GM12878 (cell line): Measurements from ENCODE around the gene ZIK1. TPM values are rescaled to one million over a fixed set of nuclear protein-coding genes. Genes with fewer than 3 reads are reported as not detected.

Source experiments
- ATAC-seq: fragments of 200-7000 bp; cut with Tn5 transposase; 3 replicates; pipeline ENCODE4 v1.9.1; 2020; ENCODE audit warnings: mild to moderate bottlenecking, moderate library complexity
- Bru-seq: library from RNA; stranded (reverse); fragments of 400-500 nt; gene quantifications from one replicate; lab custom pipeline; 2021; lab: Mats Ljungman, UMichigan
- BruChase-seq, 2 experiments: library from RNA; stranded (reverse); fragments of 400-500 nt; gene quantifications; one replicate each; lab custom pipeline; 2021; lab: Mats Ljungman, UMichigan
- BruUV-seq: library from RNA; stranded (reverse); fragments of 400-500 nt; replicated peaks from 2 replicates; lab custom pipeline; 2021; lab: Mats Ljungman, UMichigan
- CTCF ChIA-PET: fragments of 300-600 bp; sonication (Branson Sonifier 250); formaldehyde crosslinking; extraction: SDS; loops from one replicate; lab custom pipeline; 2021; ENCODE audit warnings: inconsistent platforms; lab: Yijun Ruan, JAX
- POLR2A ChIA-PET: fragments of 350-600 bp; formaldehyde crosslinking; extraction: SDS; loops from one replicate; lab custom pipeline; 2021; ENCODE audit warnings: inconsistent platforms; lab: Charles Lee
- RAD21 ChIA-PET: fragments of 300-600 bp; sonication (Branson Sonifier 250); formaldehyde crosslinking; loops from one replicate; lab custom pipeline; 2023; ENCODE audit warnings: antibody characterized with exemption; ENCODE audit not compliant: unreplicated experiment; lab: Charles Lee
- SMC1A ChIA-PET: fragments of 300-600 bp; sonication (Branson Sonifier 250); formaldehyde crosslinking; loops from one replicate; lab custom pipeline; 2023; ENCODE audit not compliant: unreplicated experiment, uncharacterized antibody; lab: Charles Lee
- DNase-seq: peaks from one replicate; pipeline ENCODE4 v3.0.0-alpha.2; 2011; ENCODE audit warnings: low read depth, low spot score
- FAIRE-seq: peaks from 3 replicates; lab custom pipeline; 2011; peaks lifted over from hg19 to GRCh38; lab: Jason Lieb, UNC
- H2AFZ ChIP-seq: 2 replicates; pipeline ENCODE4 v1.6.0; 2011; ENCODE audit warnings: low read depth, low read length, control low read depth; ENCODE audit not compliant: control insufficient read depth
- H3K27ac ChIP-seq: 2 replicates; pipeline ENCODE4 v1.5.1; 2011; ENCODE audit warnings: control low read depth; ENCODE audit not compliant: control insufficient read depth, insufficient read depth
- H3K27me3 ChIP-seq, 2 experiments: replicated peaks in 1 of 2; 2 replicates each; pipeline versions ENCODE4 v1.6.0 to v1.6.1; 2011; ENCODE audit warnings: low read length in 1 of 2; ENCODE audit not compliant: control insufficient read depth in 2 of 2, insufficient read depth in 2 of 2
- H3K36me3 ChIP-seq, 2 experiments: 2 replicates each; pipeline ENCODE4 v1.5.1; 2011; ENCODE audit warnings: low read length in 1 of 2; ENCODE audit not compliant: control insufficient read depth in 2 of 2, insufficient read depth in 2 of 2
- H3K4me1 ChIP-seq: 2 replicates; pipeline ENCODE4 v1.6.1; 2011; ENCODE audit warnings: mild to moderate bottlenecking, low read length, moderate library complexity, mixed read lengths; ENCODE audit not compliant: control insufficient read depth, insufficient read depth
- H3K4me2 ChIP-seq: 2 replicates; pipeline ENCODE4 v1.6.0; 2011; ENCODE audit warnings: control low read depth; ENCODE audit not compliant: control insufficient read depth, insufficient read depth
- H3K4me3 ChIP-seq: fragments of 200-600 bp; sonication (generic); 2 replicates; pipeline ENCODE4 v1.5.1; 2016
- H3K79me2 ChIP-seq: 2 replicates; pipeline ENCODE4 v1.6.0; 2011; ENCODE audit warnings: low read length; ENCODE audit not compliant: control insufficient read depth, insufficient read depth
- H3K9ac ChIP-seq: 2 replicates; pipeline ENCODE4 v1.8.0; 2011; ENCODE audit warnings: low read length, control low read depth, mixed read lengths; ENCODE audit not compliant: control insufficient read depth, insufficient read depth
- H3K9me3 ChIP-seq: replicated peaks from 3 replicates; pipeline ENCODE4 v1.5.1; 2011; ENCODE audit warnings: mild to moderate bottlenecking, low read length; ENCODE audit not compliant: control insufficient read depth, insufficient read depth
- H4K20me1 ChIP-seq: 2 replicates; pipeline ENCODE4 v1.6.0; 2011; ENCODE audit not compliant: control insufficient read depth, insufficient read depth
- BCLAF1 ChIP-seq: fragments of 450-650 bp; IDR thresholded peaks from 2 replicates; pipeline ENCODE4 v1.6.1; 2017; ENCODE audit warnings: antibody characterized with exemption, mild to moderate bottlenecking, moderate library complexity
- E4F1 ChIP-seq: fragments of 450-650 bp; IDR thresholded peaks from 2 replicates; pipeline ENCODE4 v1.6.1; 2018; ENCODE audit warnings: borderline replicate concordance, mild to moderate bottlenecking; ENCODE audit not compliant: partially characterized antibody
- GATAD2B ChIP-seq: fragments of 450-650 bp; conservative IDR thresholded peaks from 2 replicates; pipeline ENCODE4 v1.6.1; 2017; ENCODE audit warnings: low read depth, mild to moderate bottlenecking, moderate library complexity
- NBN ChIP-seq: fragments of 450-650 bp; IDR thresholded peaks from 2 replicates; pipeline ENCODE4 v1.6.1; 2016
- NFYB ChIP-seq: IDR thresholded peaks from 2 replicates; pipeline ENCODE4 v1.6.1; 2011; ENCODE audit warnings: low read depth, mild to moderate bottlenecking, low read length, improper control_type of control experiment, moderate library complexity; ENCODE audit not compliant: insufficient read depth
- NKRF ChIP-seq: fragments of 450-650 bp; conservative IDR thresholded peaks from 2 replicates; pipeline ENCODE4 v1.6.1; 2017; ENCODE audit warnings: mild to moderate bottlenecking, moderate library complexity
- PAX5 ChIP-seq: IDR thresholded peaks from 2 replicates; pipeline ENCODE4 v1.6.1; 2011; ENCODE audit warnings: low read depth, low read length, borderline replicate concordance
- POLR2A ChIP-seq: IDR thresholded peaks from 2 replicates; pipeline ENCODE4 v1.6.1; 2011; ENCODE audit warnings: low read depth, mild to moderate bottlenecking, low read length
- SIX5 ChIP-seq: IDR thresholded peaks from 2 replicates; pipeline ENCODE4 v1.6.1; 2011; ENCODE audit warnings: mild to moderate bottlenecking, low read depth, low read length, moderate library complexity; ENCODE audit not compliant: severe bottlenecking
- TCF12 ChIP-seq: IDR thresholded peaks from 2 replicates; pipeline ENCODE4 v1.6.1; 2011; ENCODE audit warnings: low read depth, mild to moderate bottlenecking, low read length
- WGBS: methylation state at CpG from one replicate; pipeline ENCODE4 v1.1.6; 2016; ENCODE audit warnings: low lambda C conversion rate; ENCODE audit not compliant: insufficient replicate concordance, insufficient coverage; ENCODE audit errors: missing lambda C conversion rate; 5-methylcytosine and 5-hydroxymethylcytosine counted together
- in situ Hi-C: fragments of 300-500 bp; cut with MboI; formaldehyde crosslinking; loops from 9 replicates; pipeline ENCODE4 v1.14.3; 2018; ENCODE audit warnings: mixed read lengths
- intact Hi-C: fragments of 100-400 bp; cut with micrococcal nuclease; formaldehyde crosslinking; loops from one replicate; pipeline ENCODE4 v1.14.2; 2022; ENCODE audit not compliant: unreplicated experiment
- long read RNA-seq, 2 experiments: library from polyadenylated mRNA; unstranded; transcript quantifications; one replicate each; pipeline ENCODE4 v2.0.0, GENCODE V29; 2019 to 2020
- polyA minus RNA-seq, 3 experiments: library from RNA; depleted of rRNA, polyadenylated mRNA; stranded (reverse); fragments of >200 nt; gene quantifications; 2 replicates each; pipeline ENCODE4 v1.2.3, GENCODE V29; 2011
- polyA plus RNA-seq, 11 experiments: library from polyadenylated mRNA; depleted of rRNA in 4 of 11; unstranded in 6 of 11; stranded (reverse) in 5 of 11; fragments of >200 nt; fragmentation: Nextera tagmentation in 4 of 11; fragmentation: Illumina TruSeq in 1 of 11; extraction: Ambion mirVana in 4 of 11; extraction: Trizol in 1 of 11; gene quantifications; 1 replicate in 1 of 11; 2 replicates in 10 of 11; pipeline versions ENCODE4 v1.2.1 to v1.2.3, GENCODE V29; 2011 to 2016; ENCODE audit warnings: inconsistent platforms in 2 of 11, missing spikeins in 2 of 11, low read depth in 1 of 11
- total RNA-seq, 4 experiments: library from RNA; depleted of rRNA in 3 of 4; stranded (reverse); fragments of >200 nt in 3 of 4; fragmentation: Illumina TruSeq in 1 of 4; extraction: Trizol in 1 of 4; gene quantifications; 2 replicates each; pipeline versions ENCODE4 v1.2.1 to v1.2.3, GENCODE V29; 2013 to 2021

The ZIK1 gene
- 6.4 and 8.4 TPM in 2 replicates for total RNA-seq (2013; cell fraction: nucleolus; rRNA removed)
- total RNA-seq (2014; rRNA removed) (3.5 and 4.6 TPM in 2 replicates), total RNA-seq (2014; rRNA removed; fragmentation: Illumina TruSeq; extraction: Trizol) (3.9 and 4.7 TPM in 2 replicates), total RNA-seq (2021) (3.3 and 3.5 TPM in 2 replicates), polyA plus RNA-seq (2011; rRNA removed) (2.4 and 3.1 TPM in 2 replicates), polyA plus RNA-seq (2014; fragmentation: Illumina TruSeq; extraction: Trizol) (2.8 and 3.5 TPM in 2 replicates), polyA plus RNA-seq (2014; fragmentation: Nextera tagmentation; extraction: Ambion mirVana) (1 to 10 TPM in 1 of 2 experiments, under 1 TPM in 1; 0.45 to 1.1 TPM), polyA plus RNA-seq (2014; rRNA removed) (2.3 TPM in 2 replicates), polyA plus RNA-seq (2016; fragmentation: Nextera tagmentation; extraction: Ambion mirVana) (1 to 10 TPM; 2.5 to 3.3 TPM), polyA minus RNA-seq (2011; rRNA and poly(A)+ RNA removed) (4.0 and 4.2 TPM in 2 replicates), Bru-seq, nascent RNA (percentile 62 among the genes with signal in this experiment), BruChase-seq, experiment 1, labeled RNA remaining after a 6-hour chase (percentile 49 among the genes with signal in this experiment), BruChase-seq, experiment 2, labeled RNA remaining after a 2-hour chase (percentile 62 among the genes with signal in this experiment)
- 3.0 TPM for polyA plus RNA-seq (2011; ENCODE audit: low read depth)
- 1.6 and 2.3 TPM in 2 replicates for polyA plus RNA-seq (2011; cell fraction: cytosol; rRNA removed)
- polyA plus RNA-seq (2011; cell fraction: nucleus; rRNA removed): 2.5 and 3.2 TPM in 2 replicates
- 2.5 and 2.7 TPM in 2 replicates for polyA plus RNA-seq (2012)
- polyA minus RNA-seq (2011; cell fraction: cytosol; rRNA and poly(A)+ RNA removed): 0.53 and 2.9 TPM in 2 replicates
- polyA minus RNA-seq (2011; cell fraction: nucleus; rRNA and poly(A)+ RNA removed): 3.6 and 6.4 TPM in 2 replicates
- long read RNA-seq, experiment 1, full-length matches to known transcripts: 2 of 3 reads
- long read RNA-seq, experiment 1, partial matches to known transcripts: 0 of 3 reads
- long read RNA-seq, experiment 1, other reads (novel, unspliced or antisense): 1 of 3 reads
- long read RNA-seq, experiment 2, full-length matches to known transcripts: 11 of 17 reads
- long read RNA-seq, experiment 2, partial matches to known transcripts: 1 of 17 reads
- long read RNA-seq, experiment 2, other reads (novel, unspliced or antisense): 5 of 17 reads

GRCh38 chr19:57583521-57584416, at the start of gene ZIK1:
Gene ZIK1 (plus strand): TSS chr19:57584145. CDS start chr19:57584357, 212 bp downstream.
- Histone ChIP-seq H3K79me2 (no peaks in the 10 kb centered on the region), H3K9ac (peak within 1 kb of the TSS; percentile 32; the same call in 1 of the 2 replicates), H3K27me3 (no peaks in the 10 kb centered on the region), H3K4me2 (peak within 1 kb of the TSS; percentile 92), H3K4me1 (peaks cover 6% of the 10 kb centered on the region; the same call in 1 of the 2 replicates), H3K27ac (no peak within 1 kb of the TSS), H2AFZ (peak within 1 kb of the TSS; percentile 90), H4K20me1 (no peaks in the 10 kb centered on the region), H3K36me3 (no peaks in the 10 kb centered on the region), H3K9me3 (peaks cover 36% of the 10 kb centered on the region), H3K4me3 (peak within 1 kb of the TSS; percentile 77)
- ChIA-PET CTCF (no interaction called here), POLR2A (no interaction called here), RAD21 (no interaction called here), SMC1A (no interaction called here)
- peak; percentile 61 for DNase-seq
- in situ Hi-C loops (no loop called here), intact Hi-C loops (no loop called here)
- FAIRE-seq: peak; percentile 92
- BruUV-seq: no TSS peak
- 20% methylated on average over 61 of the region's 76 CpGs for WGBS
- peak; percentile 93 for ATAC-seq
- TF ChIP-seq TCF12 (no peak), NKRF (no peak), BCLAF1 (no peak), PAX5 (peak; percentile 79; the same call in 1 of the 2 replicates), GATAD2B (no peak), NBN (0 out of 2 replicates have a peak, but pooled peaks have one; percentile 38), E4F1 (no peak), POLR2A (peak; percentile 68), NFYB (peak; percentile 55; the same call in 1 of the 2 replicates), SIX5 (peak; percentile 60)
